HG03469 (cell line): ENCODE data around the gene FAM200A.
"Not testable (repeated sequence)": the region's sequence is repeated elsewhere in the genome, so short reads cannot be mapped to it uniquely, and the experiment has no call there.

ENCODE experiments used
- ATAC-seq: cut with Tn5 transposase; IDR thresholded peaks from one replicate; pipeline ENCODE4 v1.9.1; 2021; ENCODE audit warnings: mild to moderate bottlenecking, moderate library complexity, moderate number of reproducible peaks; ENCODE audit not compliant: unreplicated experiment

FAM200A gene

DNA sequence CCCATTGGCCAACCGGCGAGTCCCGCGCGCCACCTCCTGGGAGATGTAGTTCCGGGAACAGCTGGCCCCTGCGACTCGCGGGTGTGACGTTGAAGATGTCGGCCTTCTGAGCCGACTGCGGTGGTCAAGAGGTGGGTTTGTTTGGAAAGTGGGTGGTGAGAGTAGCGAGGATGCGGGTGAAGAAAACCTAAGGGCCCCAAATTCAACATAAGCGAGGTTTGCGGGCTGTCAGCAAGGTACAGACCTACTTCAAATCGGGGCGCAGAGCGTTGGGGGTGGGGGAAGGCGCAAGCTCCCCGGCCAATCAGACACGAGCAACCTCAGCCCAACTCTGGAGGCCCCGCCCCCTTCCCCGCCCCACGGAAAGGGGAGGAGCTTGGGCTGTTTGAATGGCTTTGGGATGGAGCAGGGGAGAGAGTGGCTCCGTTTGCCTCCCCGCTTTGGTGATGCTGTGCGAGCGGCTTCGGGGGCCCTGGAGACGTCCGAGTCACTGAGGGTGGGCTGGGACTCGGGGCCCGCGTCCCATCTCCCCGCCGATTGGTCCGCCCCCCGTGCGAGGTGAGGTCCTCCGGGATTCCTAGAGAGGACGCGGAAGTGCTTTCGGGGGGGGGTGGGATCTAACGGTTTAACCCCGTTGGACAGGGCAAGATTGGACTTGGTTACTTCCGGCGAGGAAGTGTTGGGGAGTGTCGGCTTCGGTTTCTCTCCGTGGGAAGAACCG, 47.2 kb downstream of the FAM200A start, which contains the start of gene ZKSCAN5:
TSS of gene ZKSCAN5 (plus strand) at position 60 of the 721 bp plus-strand sequence. CDS start 1,383 bp downstream, outside the sequence.
- peak; percentile 64 for ATAC-seq

DNA sequence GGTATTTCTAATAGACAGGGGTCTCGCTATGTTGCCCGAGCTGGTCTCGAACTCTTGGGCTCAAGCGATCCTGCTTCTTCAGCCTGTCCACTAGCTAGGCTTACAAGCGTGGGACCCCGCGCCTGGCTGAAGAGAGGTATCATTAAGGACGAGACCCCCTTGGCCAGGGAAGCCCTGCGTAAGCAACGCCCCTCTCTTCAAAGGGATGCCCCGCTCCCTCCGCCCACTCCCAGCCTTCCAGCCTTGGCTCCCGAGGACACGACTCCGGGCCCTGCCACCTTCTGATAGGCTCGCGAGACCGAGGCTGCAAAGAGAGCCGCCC, 47.7 kb downstream of the FAM200A start:
- ATAC-seq = no peak

DNA sequence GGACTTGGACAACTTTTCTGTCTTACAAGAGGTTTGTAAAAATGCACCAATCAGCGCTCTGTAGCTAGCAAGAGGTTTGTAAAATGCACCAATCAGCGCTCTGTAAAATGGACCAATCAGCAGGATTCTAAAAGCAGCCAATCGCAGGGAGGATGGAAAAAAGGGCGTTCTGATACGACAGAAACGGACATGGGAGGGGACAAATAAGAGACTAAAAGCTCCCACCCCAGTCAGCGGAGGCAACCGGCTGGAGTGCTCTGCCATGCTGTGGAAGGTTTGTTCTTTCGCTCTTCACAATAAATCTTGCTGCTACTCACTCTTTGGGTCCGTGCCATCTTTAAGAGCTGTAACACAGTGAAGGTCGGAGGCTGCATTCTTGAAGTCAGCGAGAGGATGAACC, 50.7 kb downstream of the FAM200A start:
- not testable (repeated sequence) for ATAC-seq

DNA sequence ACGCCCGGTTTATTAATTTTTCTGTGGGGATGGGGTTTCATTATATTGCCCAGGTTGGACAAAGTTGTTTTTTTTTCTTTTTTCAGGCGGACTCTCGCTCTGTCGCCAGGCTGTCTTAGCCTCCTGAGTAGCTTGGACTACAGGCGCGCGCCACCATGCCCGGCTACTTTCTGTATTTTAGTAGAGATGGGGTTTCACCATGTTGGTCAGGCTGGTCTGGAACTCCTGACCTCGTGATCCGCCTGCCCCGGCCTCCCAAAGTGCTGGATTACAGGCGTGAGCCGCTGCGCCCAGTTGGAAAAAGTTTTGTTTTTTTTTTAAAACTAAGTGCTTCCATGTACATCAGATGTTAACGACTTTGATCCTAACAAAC, 51.3 kb downstream of the FAM200A start:
- ATAC-seq = no peak

DNA sequence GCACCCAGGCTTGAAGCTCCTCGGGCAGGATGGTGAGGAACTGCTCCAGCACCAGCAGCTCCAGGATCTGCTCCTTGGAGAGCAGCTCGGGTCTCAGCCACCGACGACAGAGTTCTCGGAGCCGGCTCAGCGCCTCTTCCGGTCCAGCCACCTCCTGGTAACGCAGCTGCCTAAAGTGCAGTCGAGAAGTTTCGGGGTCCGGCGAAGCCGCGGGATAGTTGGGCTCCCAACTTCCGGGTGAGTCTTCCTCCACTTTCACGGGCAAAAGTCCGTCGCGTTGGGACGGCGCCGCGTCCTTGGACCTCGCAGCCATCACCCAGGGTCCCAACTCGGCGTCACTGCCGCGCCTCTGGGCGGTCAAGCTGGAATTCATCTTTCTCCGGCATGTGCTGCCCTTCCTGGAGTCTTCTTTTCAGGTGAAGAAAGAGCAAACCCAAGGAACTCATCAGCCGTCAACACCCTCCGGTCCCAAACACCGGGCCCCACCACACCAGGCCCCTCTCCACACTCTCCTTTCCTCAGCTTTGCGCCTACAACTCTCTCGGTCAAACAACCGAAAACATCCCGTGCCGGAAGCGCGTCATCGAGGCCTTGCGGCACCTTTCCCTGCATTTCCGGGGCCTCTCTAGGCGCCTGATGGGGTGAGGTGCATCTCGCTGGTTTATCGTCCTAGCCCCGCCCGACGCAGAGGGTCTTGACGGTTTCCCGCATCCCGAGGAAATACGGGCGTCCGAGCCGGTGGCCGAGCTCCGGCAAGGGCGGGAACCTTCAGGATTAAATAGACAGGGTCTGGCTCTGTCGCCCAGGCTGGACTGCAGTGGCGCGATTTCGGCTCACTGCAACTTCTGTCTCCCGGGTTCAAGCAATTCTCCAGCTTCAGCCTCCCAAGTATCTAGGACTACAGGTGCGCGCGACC, 51.9 kb downstream of the FAM200A start, which contains the start of gene ZNF394:
TSS of gene ZNF394 (minus strand) at position 561 of the 916 bp plus-strand sequence. CDS start at position 373, 188 bp downstream.
- ATAC-seq = peak; percentile 32

DNA sequence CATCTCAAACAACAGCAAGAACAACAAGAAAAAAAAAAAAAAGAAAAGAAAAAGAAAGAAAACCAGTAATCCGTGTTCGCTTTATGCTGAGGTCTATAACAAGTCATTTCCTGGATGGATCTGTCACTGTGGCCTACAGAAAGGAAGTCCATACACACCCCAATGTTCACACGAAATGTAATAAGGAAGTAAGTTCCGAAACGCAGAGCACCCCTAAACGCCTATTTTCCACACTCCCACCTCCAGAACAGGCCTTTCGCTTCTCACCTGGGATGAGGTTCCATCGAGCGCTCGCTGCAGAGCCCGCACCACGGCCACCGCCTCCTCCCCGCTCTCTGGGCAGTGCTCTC, 52.6 kb downstream of the FAM200A start:
- ATAC-seq = peak; percentile 5

DNA sequence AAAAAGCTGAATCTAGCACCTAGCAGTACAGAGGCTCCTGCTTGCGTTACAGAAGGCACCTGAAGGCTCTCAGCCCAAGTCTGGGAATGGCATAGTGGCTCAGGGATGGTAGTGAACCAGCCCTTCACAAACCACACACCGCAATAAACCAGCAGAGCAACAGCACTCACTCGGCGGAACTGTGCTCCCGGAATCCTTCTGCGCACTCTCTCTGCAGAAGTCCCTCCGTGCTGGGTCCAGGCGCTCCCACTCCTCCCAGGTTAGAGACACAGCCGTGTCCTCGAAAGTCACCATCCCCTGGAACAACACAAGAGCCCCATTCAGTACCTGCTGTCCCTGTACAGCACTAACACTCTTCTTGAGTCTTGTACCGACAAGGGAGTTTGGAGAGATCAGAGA, 53.4 kb downstream of the FAM200A start:
- ATAC-seq = no peak

DNA sequence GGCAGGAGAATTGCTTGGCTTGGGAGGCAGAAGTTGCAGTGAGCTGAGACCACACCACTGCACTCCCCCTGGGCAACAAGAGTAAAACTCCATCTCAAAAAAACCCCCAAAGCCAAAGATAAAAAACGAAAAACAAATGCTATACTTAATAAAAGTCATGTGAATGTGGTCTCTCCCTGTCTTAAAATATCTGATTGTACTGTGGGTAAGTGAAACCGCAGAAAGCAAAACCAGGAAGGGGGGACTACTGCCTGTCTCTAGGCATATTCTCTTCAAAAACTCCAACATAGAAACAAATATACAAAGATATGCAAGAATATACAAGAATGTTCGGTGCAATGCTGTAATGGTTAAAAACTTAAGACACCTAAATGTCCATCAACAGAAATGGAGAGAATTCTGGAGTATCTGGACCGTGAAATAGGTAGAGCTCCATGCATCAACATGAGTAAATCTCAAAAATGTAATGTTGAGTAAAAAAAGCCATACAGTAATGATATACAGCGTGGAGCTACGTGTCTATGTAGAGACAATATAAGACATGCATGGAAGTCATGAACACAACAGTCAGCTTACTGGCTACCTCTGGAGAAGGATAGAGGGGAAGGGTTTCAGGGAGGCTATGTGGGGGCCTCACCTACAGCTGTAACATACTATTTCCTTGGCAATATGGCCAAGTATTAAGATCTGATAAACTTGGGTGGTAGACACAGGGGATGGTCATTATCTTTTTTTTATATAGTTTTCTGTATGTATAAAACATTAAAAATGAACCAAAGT, 54.0 kb downstream of the FAM200A start:
- no peak for ATAC-seq
